ENCODE measurements around the gene MVB12B. TPM values are rescaled to one million over a fixed set of nuclear protein-coding genes. Genes with fewer than 3 reads are reported as not detected.

Gene MVB12B
- total and polyA plus RNA-seq, 2 donors (not counting 1 experiment from before 2014, with no cell fraction given) = 2.5 to 2.6 TPM

DNA sequence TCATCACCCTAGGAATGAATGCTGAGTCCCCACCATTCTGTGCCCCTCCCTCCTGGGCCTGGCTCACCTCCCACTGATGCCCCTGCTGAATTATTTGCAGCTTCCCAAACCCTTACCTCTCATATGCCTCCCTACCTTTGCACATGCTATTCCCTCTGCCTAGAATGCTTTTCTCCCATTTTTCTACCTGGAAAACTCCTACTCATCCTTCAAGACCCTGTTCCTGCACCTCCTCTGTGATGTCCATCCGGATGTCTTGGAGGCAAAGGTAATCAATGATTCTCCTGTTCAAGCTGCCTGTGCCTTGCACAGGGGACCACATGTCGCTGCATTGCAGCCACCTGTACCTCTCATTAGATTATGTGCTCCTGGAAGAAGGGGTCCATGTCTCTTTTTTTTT, 182.3 kb downstream of the MVB12B start:
- TF ChIP-seq EZH2 (IDR thresholded peaks at IDR 0.05; ENCODE audit: low read length, missing control alignments) = no peak
- TF ChIP-seq, protein P1, sequence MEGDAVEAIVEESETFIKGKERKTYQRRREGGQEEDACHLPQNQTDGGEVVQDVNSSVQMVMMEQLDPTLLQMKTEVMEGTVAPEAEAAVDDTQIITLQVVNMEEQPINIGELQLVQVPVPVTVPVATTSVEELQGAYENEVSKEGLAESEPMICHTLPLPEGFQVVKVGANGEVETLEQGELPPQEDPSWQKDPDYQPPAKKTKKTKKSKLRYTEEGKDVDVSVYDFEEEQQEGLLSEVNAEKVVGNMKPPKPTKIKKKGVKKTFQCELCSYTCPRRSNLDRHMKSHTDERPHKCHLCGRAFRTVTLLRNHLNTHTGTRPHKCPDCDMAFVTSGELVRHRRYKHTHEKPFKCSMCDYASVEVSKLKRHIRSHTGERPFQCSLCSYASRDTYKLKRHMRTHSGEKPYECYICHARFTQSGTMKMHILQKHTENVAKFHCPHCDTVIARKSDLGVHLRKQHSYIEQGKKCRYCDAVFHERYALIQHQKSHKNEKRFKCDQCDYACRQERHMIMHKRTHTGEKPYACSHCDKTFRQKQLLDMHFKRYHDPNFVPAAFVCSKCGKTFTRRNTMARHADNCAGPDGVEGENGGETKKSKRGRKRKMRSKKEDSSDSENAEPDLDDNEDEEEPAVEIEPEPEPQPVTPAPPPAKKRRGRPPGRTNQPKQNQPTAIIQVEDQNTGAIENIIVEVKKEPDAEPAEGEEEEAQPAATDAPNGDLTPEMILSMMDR (conservative IDR thresholded peaks at IDR 0.05 in 1 of 2, IDR thresholded peaks at IDR 0.05 in 1 of 2; ENCODE audit: low read depth in 1 of 2, low read length in 2 of 2) = no peak
- no peak for DNase-seq (ENCODE audit: low read depth in 2 of 2)
- H3K9ac ChIP-seq (ENCODE audit: insufficient read depth, low read length) = no peak overlapping the region
- no peak overlapping the region for H2AFZ ChIP-seq (ENCODE audit: low read length)
- no peak overlapping the region for H3K4me3 ChIP-seq (replicated peaks in 1 of 4; ENCODE audit: control extremely low read depth in 1 of 4, insufficient read depth in 1 of 4, low read depth in 3 of 4, low read length in 4 of 4)
- H3K27ac ChIP-seq (ENCODE audit: insufficient read depth, low read length) = no peak overlapping the region
- no peaks in the 10 kb centered on the region for H4K20me1 ChIP-seq (ENCODE audit: control insufficient read depth, extremely low read depth, insufficient read depth, low read length)
- no peaks in the 10 kb centered on the region for H3K36me3 ChIP-seq (ENCODE audit: control insufficient read depth, insufficient read depth, low read length)
- peaks cover 4% of the 10 kb centered on the region for H3K27me3 ChIP-seq (ENCODE audit: control insufficient read depth, insufficient read depth, low read length)
- H3K4me2 ChIP-seq (ENCODE audit: extremely low read depth, insufficient read depth, low read length) = no peak overlapping the region
- no peaks in the 10 kb centered on the region for H3K9me3 ChIP-seq (ENCODE audit: control insufficient read depth, insufficient read depth, low read depth, low read length)
- no peaks in the 10 kb centered on the region for H3K79me2 ChIP-seq (ENCODE audit: control insufficient read depth, insufficient read depth, low read length)
- no peaks in the 10 kb centered on the region for H3K4me1 ChIP-seq (ENCODE audit: control insufficient read depth, extremely low read depth, insufficient read depth, low read length)

DNA sequence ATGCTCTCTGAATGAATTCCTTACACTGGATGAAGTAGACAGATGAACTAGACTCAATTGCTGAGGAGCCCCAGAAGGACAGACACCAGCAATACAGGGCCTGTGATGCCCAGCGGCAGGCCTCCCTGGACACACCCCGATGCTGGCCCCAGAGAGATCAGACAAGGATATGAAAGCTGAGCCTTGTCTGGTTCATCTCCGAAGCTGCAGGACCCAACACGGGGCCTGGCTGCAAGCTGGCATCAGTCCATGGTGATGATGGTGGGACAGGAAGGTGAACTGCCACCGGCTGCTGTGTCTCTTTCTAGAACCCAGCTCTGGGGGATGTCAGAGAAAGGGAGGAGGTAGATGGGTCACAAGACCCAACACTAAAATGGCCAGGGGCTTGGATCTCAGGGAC, 183.1 kb downstream of the MVB12B start:
- no peaks in the 10 kb centered on the region for H3K9me3 ChIP-seq (ENCODE audit: control insufficient read depth, insufficient read depth, low read depth, low read length)
- DNase-seq (ENCODE audit: low read depth in 2 of 2) = no peak
- no peak overlapping the region for H3K4me2 ChIP-seq (ENCODE audit: extremely low read depth, insufficient read depth, low read length)
- H3K79me2 ChIP-seq (ENCODE audit: control insufficient read depth, insufficient read depth, low read length) = no peaks in the 10 kb centered on the region
- H4K20me1 ChIP-seq (ENCODE audit: control insufficient read depth, extremely low read depth, insufficient read depth, low read length) = no peaks in the 10 kb centered on the region
- no peaks in the 10 kb centered on the region for H3K4me1 ChIP-seq (ENCODE audit: control insufficient read depth, extremely low read depth, insufficient read depth, low read length)
- H3K27ac ChIP-seq (ENCODE audit: insufficient read depth, low read length) = no peak overlapping the region
- H3K9ac ChIP-seq (ENCODE audit: insufficient read depth, low read length) = no peak overlapping the region
- H3K27me3 ChIP-seq (ENCODE audit: control insufficient read depth, insufficient read depth, low read length) = peaks cover 4% of the 10 kb centered on the region
- no peak overlapping the region for H2AFZ ChIP-seq (ENCODE audit: low read length)
- no peak overlapping the region for H3K4me3 ChIP-seq (replicated peaks in 1 of 4; ENCODE audit: control extremely low read depth in 1 of 4, insufficient read depth in 1 of 4, low read depth in 3 of 4, low read length in 4 of 4)
- TF ChIP-seq, protein P1 (conservative IDR thresholded peaks at IDR 0.05 in 1 of 2, IDR thresholded peaks at IDR 0.05 in 1 of 2; ENCODE audit: low read depth in 1 of 2, low read length in 2 of 2) = no peak
- TF ChIP-seq EZH2 (IDR thresholded peaks at IDR 0.05; ENCODE audit: low read length, missing control alignments) = no peak
- H3K36me3 ChIP-seq (ENCODE audit: control insufficient read depth, insufficient read depth, low read length) = no peaks in the 10 kb centered on the region

DNA sequence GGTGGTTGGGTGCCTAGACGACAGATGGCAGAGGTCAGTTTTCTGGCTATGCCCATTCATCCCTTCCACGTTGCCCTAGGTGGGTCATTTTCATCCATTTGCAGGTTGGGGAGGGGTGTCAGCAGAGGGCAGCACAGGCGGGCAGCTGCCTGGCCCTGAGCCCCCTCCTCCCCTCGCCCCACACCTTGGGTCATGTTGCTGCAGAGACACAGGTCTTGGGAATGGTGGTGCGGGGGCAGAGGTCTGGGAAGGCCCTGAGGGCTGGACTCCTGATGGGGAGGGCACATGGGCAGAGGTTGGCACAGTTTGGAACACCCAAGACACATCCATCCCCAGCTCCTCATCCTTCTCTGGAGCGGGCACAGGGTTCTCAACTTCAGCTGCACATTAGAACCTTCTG, 183.9 kb downstream of the MVB12B start:
- DNase-seq (ENCODE audit: low read depth in 2 of 2) = no peak
- Histone ChIP-seq H4K20me1 (ENCODE audit: control insufficient read depth, extremely low read depth, insufficient read depth, low read length) (no peaks in the 10 kb centered on the region), H3K79me2 (ENCODE audit: control insufficient read depth, insufficient read depth, low read length) (no peaks in the 10 kb centered on the region), H3K4me2 (ENCODE audit: extremely low read depth, insufficient read depth, low read length) (no peak overlapping the region), H2AFZ (ENCODE audit: low read length) (no peak overlapping the region), H3K36me3 (ENCODE audit: control insufficient read depth, insufficient read depth, low read length) (no peaks in the 10 kb centered on the region), H3K9me3 (ENCODE audit: control insufficient read depth, insufficient read depth, low read depth, low read length) (no peaks in the 10 kb centered on the region), H3K27me3 (ENCODE audit: control insufficient read depth, insufficient read depth, low read length) (peaks cover 4% of the 10 kb centered on the region), H3K4me1 (ENCODE audit: control insufficient read depth, extremely low read depth, insufficient read depth, low read length) (no peaks in the 10 kb centered on the region), H3K9ac (ENCODE audit: insufficient read depth, low read length) (no peak overlapping the region), H3K27ac (ENCODE audit: insufficient read depth, low read length) (no peak overlapping the region), H3K4me3 (replicated peaks in 1 of 4; ENCODE audit: control extremely low read depth in 1 of 4, insufficient read depth in 1 of 4, low read depth in 3 of 4, low read length in 4 of 4) (no peak overlapping the region)
- TF ChIP-seq, protein P1 (conservative IDR thresholded peaks at IDR 0.05 in 1 of 2, IDR thresholded peaks at IDR 0.05 in 1 of 2; ENCODE audit: low read depth in 1 of 2, low read length in 2 of 2) = no peak
- no peak for TF ChIP-seq EZH2 (IDR thresholded peaks at IDR 0.05; ENCODE audit: low read length, missing control alignments)

Data from fibroblast of lung (primary cell).